Measurements from ENCODE around the gene SPRED1. TPM values are rescaled to one million over a fixed set of nuclear protein-coding genes. Genes with fewer than 3 reads are reported as not detected.

SPRED1 gene
- total and polyA plus RNA-seq, 9 of the 15 experiments (the other 6 are each of a cell fraction or from before 2014, with no cell fraction given) = 2.8 to 17.4 (median 7.9) TPM

DNA sequence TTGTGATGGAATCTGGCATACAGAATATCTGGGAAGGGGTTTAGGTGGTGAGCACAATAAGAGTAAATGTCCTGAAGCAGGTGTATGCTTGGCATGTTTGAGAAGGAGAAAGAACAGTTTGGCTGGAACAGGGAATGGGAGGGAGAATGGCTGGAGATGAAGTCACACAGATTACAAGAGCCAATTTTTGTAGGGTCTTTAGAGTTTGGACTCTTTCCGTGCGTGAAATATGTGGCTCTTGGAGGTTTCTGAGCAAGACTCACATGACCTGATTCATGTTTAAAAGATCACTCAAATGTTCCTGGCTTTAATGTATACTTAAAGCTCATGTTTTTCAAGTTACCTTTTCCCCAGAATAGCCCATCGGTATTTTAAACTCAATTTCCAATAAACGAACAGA, 32.8 kb downstream of the SPRED1 start:
- 96% methylated on average over 4 of the region's 4 CpGs for WGBS (ENCODE audit: insufficient coverage, low coverage, missing lambda C conversion rate)
- H2AFZ ChIP-seq (ENCODE audit: low read depth, low read length) = no peak overlapping the region
- H3K4me2 ChIP-seq (ENCODE audit: insufficient read depth, low read length) = no peak overlapping the region
- no peaks in the 10 kb centered on the region; the same call in 2 of the 3 replicates for H3K36me3 ChIP-seq (ENCODE audit: control insufficient read depth, insufficient read depth, low read length)
- TF ChIP-seq NR3C1 (CRISPR knock-in tag; IDR thresholded peaks at IDR 0.05) (no peak), NCOA4 (IDR thresholded peaks at IDR 0.05; ENCODE audit: partially characterized antibody) (no peak), HMG20A (CRISPR knock-in tag; conservative IDR thresholded peaks at IDR 0.05) (no peak), PRPF4 (IDR thresholded peaks at IDR 0.05; ENCODE audit: insufficient read depth, low read depth, low read length, poor library complexity, severe bottlenecking) (no peak)
- no peak for FAIRE-seq
- no peaks in the 10 kb centered on the region for H3K9me3 ChIP-seq (replicated peaks; ENCODE audit: control insufficient read depth, insufficient read depth, low read depth, low read length)
- in situ Hi-C loops (cut with MboI) = no loop called here
- H3K9ac ChIP-seq (ENCODE audit: insufficient read depth in 1 of 2, low read depth in 2 of 2, low read length in 2 of 2) = no peak overlapping the region
- intact Hi-C loops (cut with micrococcal nuclease) = no loop called here
- DNase-seq (ENCODE audit: extremely low read depth in 1 of 4, low spot score in 3 of 4) = no peak
- no peaks in the 10 kb centered on the region for H3K9me1 ChIP-seq (ENCODE audit: control insufficient read depth, insufficient read depth, low read length)
- no peak overlapping the region for H3K27ac ChIP-seq (ENCODE audit: extremely low read depth, low read depth, low read length)
- H3K79me2 ChIP-seq (ENCODE audit: control insufficient read depth, insufficient read depth, low read length) = peaks cover 84% of the 10 kb centered on the region
- H3K4me3 ChIP-seq = no peak overlapping the region
- CTCF ChIA-PET (ENCODE audit: low intra/inter-chr PET ratio) = no interaction called here
- no peak for ATAC-seq
- POLR2A ChIA-PET = interaction anchor here (1.0 to 1.1 kb wide), 2 partner anchors 11 to 276 kb away, joined by 3 to 4 read pairs; no protein-coding TSS in a partner anchor
- H4K20me1 ChIP-seq (replicated peaks; ENCODE audit: control insufficient read depth, insufficient read depth, low read length) = no peaks in the 10 kb centered on the region
- no peaks in the 10 kb centered on the region for H3K27me3 ChIP-seq (ENCODE audit: control insufficient read depth in 2 of 2, insufficient read depth in 2 of 2, low read length in 2 of 2)
- no TSS peak for BruUV-seq (replicated peaks)
- H3K4me1 ChIP-seq (replicated peaks in 1 of 2; ENCODE audit: control insufficient read depth in 2 of 2, insufficient read depth in 2 of 2, low read length in 2 of 2) = no peaks in the 10 kb centered on the region

DNA sequence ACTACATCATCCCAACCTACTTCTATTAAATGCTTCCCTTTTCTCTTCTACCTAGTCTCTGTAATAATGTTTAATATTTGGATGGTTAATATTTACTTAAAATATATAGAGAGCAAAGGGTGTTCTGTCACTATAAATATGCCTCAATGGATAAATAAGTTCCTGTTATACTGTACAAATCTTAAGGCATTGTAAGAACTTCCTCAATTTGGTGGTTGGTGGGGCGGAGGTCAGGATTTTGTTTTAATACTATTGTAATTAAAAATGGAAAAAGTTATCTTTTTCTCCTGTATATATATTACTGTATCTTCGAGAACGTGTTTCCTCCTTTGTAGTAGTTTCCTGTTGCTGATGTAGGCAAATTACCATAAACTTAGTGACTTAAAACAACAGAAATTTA, 41.5 kb downstream of the SPRED1 start:
- Histone ChIP-seq H3K9me1 (ENCODE audit: control insufficient read depth, insufficient read depth, low read length) (no peaks in the 10 kb centered on the region), H3K27me3 (ENCODE audit: control insufficient read depth in 2 of 2, insufficient read depth in 2 of 2, low read length in 2 of 2) (no peaks in the 10 kb centered on the region), H2AFZ (ENCODE audit: low read depth, low read length) (no peak overlapping the region), H3K4me1 (replicated peaks in 1 of 2; ENCODE audit: control insufficient read depth in 2 of 2, insufficient read depth in 2 of 2, low read length in 2 of 2) (no peaks in the 10 kb centered on the region), H3K9ac (ENCODE audit: insufficient read depth in 1 of 2, low read depth in 2 of 2, low read length in 2 of 2) (no peak overlapping the region), H3K79me2 (ENCODE audit: control insufficient read depth, insufficient read depth, low read length) (peaks cover 66% of the 10 kb centered on the region), H3K9me3 (replicated peaks; ENCODE audit: control insufficient read depth, insufficient read depth, low read depth, low read length) (no peaks in the 10 kb centered on the region), H3K27ac (ENCODE audit: extremely low read depth, low read depth, low read length) (no peak overlapping the region), H3K4me2 (ENCODE audit: insufficient read depth, low read length) (no peak overlapping the region), H3K4me3 (no peak overlapping the region), H4K20me1 (replicated peaks; ENCODE audit: control insufficient read depth, insufficient read depth, low read length) (no peaks in the 10 kb centered on the region), H3K36me3 (ENCODE audit: control insufficient read depth, insufficient read depth, low read length) (peaks cover 2% of the 10 kb centered on the region)
- in situ Hi-C loops (cut with MboI) = no loop called here
- intact Hi-C loops (cut with micrococcal nuclease) = no loop called here
- 86% methylated on average over 3 of the region's 3 CpGs for WGBS (ENCODE audit: insufficient coverage, low coverage, missing lambda C conversion rate)
- no peak for FAIRE-seq
- ChIA-PET CTCF (ENCODE audit: low intra/inter-chr PET ratio) (no interaction called here), POLR2A (no interaction called here)
- DNase-seq (ENCODE audit: extremely low read depth in 1 of 4, low spot score in 3 of 4) = no peak
- ATAC-seq = no peak
- no TSS peak for BruUV-seq (replicated peaks)
- TF ChIP-seq ZNF696 (CRISPR knock-in tag; conservative IDR thresholded peaks at IDR 0.05) (no peak), ZBED1 (IDR thresholded peaks at IDR 0.05) (no peak)
- TF ChIP-seq, protein P1, sequence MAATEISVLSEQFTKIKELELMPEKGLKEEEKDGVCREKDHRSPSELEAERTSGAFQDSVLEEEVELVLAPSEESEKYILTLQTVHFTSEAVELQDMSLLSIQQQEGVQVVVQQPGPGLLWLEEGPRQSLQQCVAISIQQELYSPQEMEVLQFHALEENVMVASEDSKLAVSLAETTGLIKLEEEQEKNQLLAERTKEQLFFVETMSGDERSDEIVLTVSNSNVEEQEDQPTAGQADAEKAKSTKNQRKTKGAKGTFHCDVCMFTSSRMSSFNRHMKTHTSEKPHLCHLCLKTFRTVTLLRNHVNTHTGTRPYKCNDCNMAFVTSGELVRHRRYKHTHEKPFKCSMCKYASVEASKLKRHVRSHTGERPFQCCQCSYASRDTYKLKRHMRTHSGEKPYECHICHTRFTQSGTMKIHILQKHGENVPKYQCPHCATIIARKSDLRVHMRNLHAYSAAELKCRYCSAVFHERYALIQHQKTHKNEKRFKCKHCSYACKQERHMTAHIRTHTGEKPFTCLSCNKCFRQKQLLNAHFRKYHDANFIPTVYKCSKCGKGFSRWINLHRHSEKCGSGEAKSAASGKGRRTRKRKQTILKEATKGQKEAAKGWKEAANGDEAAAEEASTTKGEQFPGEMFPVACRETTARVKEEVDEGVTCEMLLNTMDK (IDR thresholded peaks at IDR 0.05; ENCODE audit: borderline replicate concordance, insufficient read depth, low read depth, low read length, poor library complexity, severe bottlenecking) = no peak
- TF ChIP-seq, protein P2, sequence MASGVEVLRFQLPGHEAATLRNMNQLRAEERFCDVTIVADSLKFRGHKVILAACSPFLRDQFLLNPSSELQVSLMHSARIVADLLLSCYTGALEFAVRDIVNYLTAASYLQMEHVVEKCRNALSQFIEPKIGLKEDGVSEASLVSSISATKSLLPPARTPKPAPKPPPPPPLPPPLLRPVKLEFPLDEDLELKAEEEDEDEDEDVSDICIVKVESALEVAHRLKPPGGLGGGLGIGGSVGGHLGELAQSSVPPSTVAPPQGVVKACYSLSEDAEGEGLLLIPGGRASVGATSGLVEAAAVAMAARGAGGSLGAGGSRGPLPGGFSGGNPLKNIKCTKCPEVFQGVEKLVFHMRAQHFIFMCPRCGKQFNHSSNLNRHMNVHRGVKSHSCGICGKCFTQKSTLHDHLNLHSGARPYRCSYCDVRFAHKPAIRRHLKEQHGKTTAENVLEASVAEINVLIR (CRISPR knock-in tag; IDR thresholded peaks at IDR 0.05) = no peak
- TF ChIP-seq, protein P3, sequence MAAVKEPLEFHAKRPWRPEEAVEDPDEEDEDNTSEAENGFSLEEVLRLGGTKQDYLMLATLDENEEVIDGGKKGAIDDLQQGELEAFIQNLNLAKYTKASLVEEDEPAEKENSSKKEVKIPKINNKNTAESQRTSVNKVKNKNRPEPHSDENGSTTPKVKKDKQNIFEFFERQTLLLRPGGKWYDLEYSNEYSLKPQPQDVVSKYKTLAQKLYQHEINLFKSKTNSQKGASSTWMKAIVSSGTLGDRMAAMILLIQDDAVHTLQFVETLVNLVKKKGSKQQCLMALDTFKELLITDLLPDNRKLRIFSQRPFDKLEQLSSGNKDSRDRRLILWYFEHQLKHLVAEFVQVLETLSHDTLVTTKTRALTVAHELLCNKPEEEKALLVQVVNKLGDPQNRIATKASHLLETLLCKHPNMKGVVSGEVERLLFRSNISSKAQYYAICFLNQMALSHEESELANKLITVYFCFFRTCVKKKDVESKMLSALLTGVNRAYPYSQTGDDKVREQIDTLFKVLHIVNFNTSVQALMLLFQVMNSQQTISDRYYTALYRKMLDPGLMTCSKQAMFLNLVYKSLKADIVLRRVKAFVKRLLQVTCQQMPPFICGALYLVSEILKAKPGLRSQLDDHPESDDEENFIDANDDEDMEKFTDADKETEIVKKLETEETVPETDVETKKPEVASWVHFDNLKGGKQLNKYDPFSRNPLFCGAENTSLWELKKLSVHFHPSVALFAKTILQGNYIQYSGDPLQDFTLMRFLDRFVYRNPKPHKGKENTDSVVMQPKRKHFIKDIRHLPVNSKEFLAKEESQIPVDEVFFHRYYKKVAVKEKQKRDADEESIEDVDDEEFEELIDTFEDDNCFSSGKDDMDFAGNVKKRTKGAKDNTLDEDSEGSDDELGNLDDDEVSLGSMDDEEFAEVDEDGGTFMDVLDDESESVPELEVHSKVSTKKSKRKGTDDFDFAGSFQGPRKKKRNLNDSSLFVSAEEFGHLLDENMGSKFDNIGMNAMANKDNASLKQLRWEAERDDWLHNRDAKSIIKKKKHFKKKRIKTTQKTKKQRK (IDR thresholded peaks at IDR 0.05; ENCODE audit: borderline replicate concordance, low read depth, low read length) = no peak
